Cardiac septum (tissue), 1 donor: ENCODE results near the gene ODR4. TPM values are rescaled to one million over a fixed set of nuclear protein-coding genes. Genes with fewer than 3 reads are reported as not detected.

ENCODE experiments used
- total RNA-seq: library from RNA; stranded (reverse); fragmentation: NEBNext Ultra II Directional; extraction: Animal tissue kit (Norgen Biotek cat#: 25700); gene quantifications from one replicate; pipeline ENCODE4 v1.2.1, GENCODE V29; 2021
- donor health status: DM: no; HTN: no; CAD: no.

ODR4 gene
- total RNA-seq, 1 donor from 2014 or later, result 12.9 TPM

Other genes with a start within 250 kb of the ODR4 start
- gene PRG4, start 79.6 kb upstream of the ODR4 start, total RNA-seq, result 0.86 TPM
- gene TPR, start 585 bp upstream of the ODR4 start, total RNA-seq, result 82.6 TPM
- not detected for gene PDC, start 85.3 kb downstream of the ODR4 start, total RNA-seq